Smooth muscle cell (in vitro differentiated cells): ENCODE results near the gene ARHGAP36. TPM values are rescaled to one million over a fixed set of nuclear protein-coding genes. Genes with fewer than 3 reads are reported as not detected.

Source experiments
- DNase-seq: peaks from one replicate; lab custom pipeline; 2025; ENCODE audit not compliant: unreplicated experiment; lab: John Stamatoyannopoulos, UW
- H2AFZ ChIP-seq: fragments of 200-600 bp; sonication (generic); 2 replicates; pipeline ENCODE4 v1.6.0; 2016; ENCODE audit warnings: antibody characterized with exemption, low read depth, mild to moderate bottlenecking
- H3F3A ChIP-seq: fragments of 200-600 bp; sonication (generic); 2 replicates; pipeline ENCODE4 v1.6.0; 2017; ENCODE audit warnings: antibody characterized with exemption, low read depth
- H3K27ac ChIP-seq: fragments of 200-600 bp; sonication (generic); 2 replicates; pipeline ENCODE4 v1.5.1; 2016; ENCODE audit warnings: low read depth, mild to moderate bottlenecking
- H3K27me3 ChIP-seq: fragments of 200-600 bp; sonication (generic); 2 replicates; pipeline ENCODE4 v1.6.1; 2016; ENCODE audit warnings: low read depth, mild to moderate bottlenecking
- H3K36me3 ChIP-seq: fragments of 200-600 bp; sonication (generic); 2 replicates; pipeline ENCODE4 v1.5.1; 2016; ENCODE audit warnings: low read depth
- H3K4me1 ChIP-seq: fragments of 200-600 bp; sonication (generic); 2 replicates; pipeline ENCODE4 v1.5.1; 2016; ENCODE audit warnings: low read depth
- H3K4me2 ChIP-seq: fragments of 200-600 bp; sonication (generic); 2 replicates; pipeline ENCODE4 v1.6.0; 2016; ENCODE audit warnings: mild to moderate bottlenecking
- H3K4me3 ChIP-seq: fragments of 200-600 bp; sonication (generic); 2 replicates; pipeline ENCODE4 v1.5.1; 2016; ENCODE audit warnings: mild to moderate bottlenecking
- H3K79me2 ChIP-seq: fragments of 200-600 bp; sonication (generic); 2 replicates; pipeline ENCODE4 v1.6.0; 2016; ENCODE audit warnings: low read depth, mild to moderate bottlenecking
- H3K9ac ChIP-seq: fragments of 200-600 bp; sonication (generic); 2 replicates; pipeline ENCODE4 v1.6.0; 2016; ENCODE audit warnings: low read depth
- H3K9me3 ChIP-seq: fragments of 200-600 bp; sonication (generic); replicated peaks from 2 replicates; pipeline ENCODE4 v1.5.1; 2016; ENCODE audit warnings: low read depth
- H4K20me1 ChIP-seq: fragments of 200-600 bp; sonication (generic); 2 replicates; pipeline ENCODE4 v1.6.0; 2016; ENCODE audit warnings: low read depth
- CTCF ChIP-seq: fragments of 200-600 bp; sonication (generic); IDR thresholded peaks from 2 replicates; pipeline ENCODE4 v1.5.1; 2017; ENCODE audit warnings: borderline replicate concordance, mild to moderate bottlenecking, antibody characterized with exemption; ENCODE audit not compliant: insufficient read depth, poor library complexity, severe bottlenecking
- WGBS: methylation state at CpG from one replicate; pipeline ENCODE4 v1.1.7; 2016; ENCODE audit warnings: low lambda C conversion rate; 5-methylcytosine and 5-hydroxymethylcytosine counted together
- polyA plus RNA-seq: library from polyadenylated mRNA; unstranded; fragments of >200 nt; fragmentation: Nextera tagmentation; extraction: Ambion mirVana; gene quantifications from 2 replicates; pipeline ENCODE4 v1.2.1, GENCODE V29; 2016
- total RNA-seq: library from RNA; depleted of rRNA; stranded (reverse); fragments of >200 nt; gene quantifications from 2 replicates; pipeline ENCODE4 v1.2.3, GENCODE V29; 2014

The ARHGAP36 gene
- total and polyA plus RNA-seq, 2 experiments from 2014 or later: not detected

GRCh38 chrX:131061306-131061705 lies 3.2 kb downstream of the ARHGAP36 start:
- Histone ChIP-seq H3K4me2 (no peak overlapping the region), H3K4me3 (no peak overlapping the region), H3K27ac (no peak overlapping the region), H3K9ac (no peak overlapping the region), H3K36me3 (no peaks in the 10 kb centered on the region), H2AFZ (no peak overlapping the region), H4K20me1 (no peaks in the 10 kb centered on the region), H3K4me1 (no peaks in the 10 kb centered on the region), H3F3A (no peaks in the 10 kb centered on the region), H3K27me3 (peaks cover 39% of the 10 kb centered on the region), H3K9me3 (no peaks in the 10 kb centered on the region), H3K79me2 (no peaks in the 10 kb centered on the region)
- no peak for DNase-seq
- WGBS: 79% methylated on average over 6 of the region's 6 CpGs
- no peak for TF ChIP-seq CTCF

GRCh38 chrX:131063613-131064012 lies 5.5 kb downstream of the ARHGAP36 start:
- WGBS: 58% methylated on average over 3 of the region's 3 CpGs
- Histone ChIP-seq H3F3A (no peaks in the 10 kb centered on the region), H2AFZ (no peak overlapping the region)

GRCh38 chrX:131066237-131066636 lies 8.1 kb downstream of the ARHGAP36 start:
- Histone ChIP-seq H3K36me3 (no peaks in the 10 kb centered on the region), H3K4me1 (no peaks in the 10 kb centered on the region), H4K20me1 (no peaks in the 10 kb centered on the region), H3K9me3 (no peaks in the 10 kb centered on the region), H3K9ac (no peak overlapping the region), H3F3A (no peaks in the 10 kb centered on the region), H3K79me2 (no peaks in the 10 kb centered on the region), H3K4me3 (no peak overlapping the region), H3K27ac (no peak overlapping the region), H2AFZ (no peak overlapping the region), H3K27me3 (peaks cover 44% of the 10 kb centered on the region), H3K4me2 (no peak overlapping the region)
- no peak for DNase-seq
- WGBS: 68% methylated on average over 3 of the region's 3 CpGs
- TF ChIP-seq CTCF: no peak

More at GRCh38 chrX:131063613-131064012, 5.5 kb downstream of the ARHGAP36 start:
- H3K36me3 ChIP-seq: no peaks in the 10 kb centered on the region
- DNase-seq: no peak
- H3K9me3 ChIP-seq: no peaks in the 10 kb centered on the region
- no peaks in the 10 kb centered on the region for H4K20me1 ChIP-seq
- H3K27ac ChIP-seq: no peak overlapping the region
- H3K4me3 ChIP-seq: no peak overlapping the region
- no peaks in the 10 kb centered on the region for H3K4me1 ChIP-seq
- no peak overlapping the region for H3K9ac ChIP-seq
- H3K79me2 ChIP-seq: no peaks in the 10 kb centered on the region
- peak; percentile 13 for TF ChIP-seq CTCF
- H3K27me3 ChIP-seq: peaks cover 37% of the 10 kb centered on the region
- no peak overlapping the region for H3K4me2 ChIP-seq

DNA sequence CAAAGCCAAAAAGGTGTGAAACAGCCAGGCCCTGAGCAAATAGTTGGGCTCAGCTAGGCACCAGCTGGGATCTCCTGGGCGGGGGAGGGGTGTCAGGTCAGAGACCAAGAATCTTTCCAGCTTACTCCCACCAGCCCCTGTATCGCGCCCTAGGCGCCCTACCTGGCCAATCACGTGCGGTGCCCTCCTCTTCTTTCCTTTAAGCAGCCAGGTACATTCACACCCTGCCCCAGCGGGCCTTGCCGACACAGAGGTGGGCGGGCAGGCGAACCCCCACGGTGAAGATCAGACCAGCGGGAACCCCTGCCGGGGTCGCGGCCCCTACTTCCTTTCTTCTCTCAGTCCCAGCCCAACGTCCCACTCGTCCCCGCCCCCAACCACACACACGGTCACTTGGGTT lies 9.1 kb downstream of the ARHGAP36 start:
- H3K27me3 ChIP-seq: peaks cover 54% of the 10 kb centered on the region
- H3K27ac ChIP-seq: no peak overlapping the region
- WGBS: 29% methylated on average over 15 of the region's 19 CpGs
- H3K4me1 ChIP-seq: no peaks in the 10 kb centered on the region
- DNase-seq: no peak
- no peaks in the 10 kb centered on the region for H3K9me3 ChIP-seq
- no peak overlapping the region for H3K4me2 ChIP-seq
- H2AFZ ChIP-seq: no peak overlapping the region
- no peaks in the 10 kb centered on the region for H4K20me1 ChIP-seq
- no peak overlapping the region for H3K9ac ChIP-seq
- no peak overlapping the region for H3K4me3 ChIP-seq
- H3K79me2 ChIP-seq: no peaks in the 10 kb centered on the region
- no peaks in the 10 kb centered on the region for H3F3A ChIP-seq
- H3K36me3 ChIP-seq: no peaks in the 10 kb centered on the region
- TF ChIP-seq CTCF: no peak
